HG03135 (cell line): Measurements from ENCODE around the gene CRYGD.

Experiments used
- ATAC-seq: cut with Tn5 transposase; IDR thresholded peaks from one replicate; pipeline ENCODE4 v1.9.1; 2021; ENCODE audit warnings: mild to moderate bottlenecking, moderate library complexity; ENCODE audit not compliant: unreplicated experiment

CRYGD gene

DNA sequence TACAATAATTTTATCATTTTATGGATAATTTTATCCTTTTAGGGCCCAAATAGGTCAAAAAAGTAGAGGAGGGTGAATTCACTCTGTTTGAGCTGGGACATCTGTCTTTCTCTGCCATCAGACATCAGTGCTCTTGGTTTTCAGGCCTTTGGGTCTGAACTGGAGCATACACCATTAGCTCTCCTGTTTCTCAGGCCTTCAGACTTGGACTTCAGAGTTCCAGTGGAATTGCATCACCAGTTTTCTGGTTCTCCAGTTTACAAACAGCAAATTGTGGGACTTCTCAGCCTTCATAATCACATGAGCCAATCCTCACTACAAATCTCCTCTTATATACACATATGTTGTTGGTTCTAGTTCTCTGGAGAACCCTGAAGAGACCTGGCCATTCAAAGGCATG is 33.9 kb downstream of the CRYGD start:
- ATAC-seq: no peak

DNA sequence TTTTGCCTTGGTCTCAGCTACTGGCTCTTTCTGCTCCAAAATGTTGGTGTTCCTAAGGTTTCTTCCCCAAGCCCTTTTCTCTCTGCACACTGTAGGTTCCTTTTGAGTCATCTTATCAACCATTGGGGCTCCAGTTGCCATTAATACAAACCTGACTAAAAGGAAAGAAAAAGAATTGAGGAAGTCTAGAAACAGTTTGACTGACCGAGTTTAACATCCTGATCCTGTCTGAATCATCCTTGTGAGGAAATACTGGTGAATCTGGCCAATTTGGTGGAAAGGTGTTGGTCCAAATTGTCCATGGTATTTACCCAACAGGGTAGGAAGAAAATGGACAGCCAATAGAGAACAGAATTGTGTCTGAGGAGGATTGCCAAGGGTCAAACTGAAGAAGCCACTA is 38.3 kb downstream of the CRYGD start:
- no peak for ATAC-seq

GRCh38 chr2:208083807-208084206 is 40.5 kb downstream of the CRYGD start:
- ATAC-seq: no peak

DNA sequence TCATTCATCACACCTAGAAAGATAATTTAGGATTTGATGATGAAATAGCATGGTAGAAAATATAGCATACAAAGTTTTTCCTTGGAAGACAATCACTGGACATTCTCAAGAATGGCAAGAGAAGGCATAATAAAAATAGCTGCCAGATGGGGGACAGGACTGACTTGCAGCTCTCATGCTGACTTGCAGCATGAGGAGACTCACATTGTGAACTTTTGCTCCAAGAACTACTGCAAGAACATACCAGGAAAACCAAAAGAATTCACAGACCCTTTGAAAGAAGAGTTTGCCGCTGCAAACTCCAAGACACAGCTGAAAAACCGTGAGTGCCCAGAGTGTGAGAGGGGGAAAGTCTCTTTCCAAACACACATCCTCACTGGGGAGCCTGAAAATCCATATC is 47.0 kb downstream of the CRYGD start:
- ATAC-seq: no peak

GRCh38 chr2:208074610-208075356 is 49.5 kb downstream of the CRYGD start:
- no peak for ATAC-seq

GRCh38 chr2:208072250-208072892 is 52.0 kb downstream of the CRYGD start:
- ATAC-seq: peak; percentile 68
